ENCODE measurements around the gene CHMP2A. TPM values are rescaled to one million over a fixed set of nuclear protein-coding genes. Genes with fewer than 3 reads are reported as not detected.

The CHMP2A gene
- total RNA-seq, 1 donor from 2014 or later = 132 TPM

DNA sequence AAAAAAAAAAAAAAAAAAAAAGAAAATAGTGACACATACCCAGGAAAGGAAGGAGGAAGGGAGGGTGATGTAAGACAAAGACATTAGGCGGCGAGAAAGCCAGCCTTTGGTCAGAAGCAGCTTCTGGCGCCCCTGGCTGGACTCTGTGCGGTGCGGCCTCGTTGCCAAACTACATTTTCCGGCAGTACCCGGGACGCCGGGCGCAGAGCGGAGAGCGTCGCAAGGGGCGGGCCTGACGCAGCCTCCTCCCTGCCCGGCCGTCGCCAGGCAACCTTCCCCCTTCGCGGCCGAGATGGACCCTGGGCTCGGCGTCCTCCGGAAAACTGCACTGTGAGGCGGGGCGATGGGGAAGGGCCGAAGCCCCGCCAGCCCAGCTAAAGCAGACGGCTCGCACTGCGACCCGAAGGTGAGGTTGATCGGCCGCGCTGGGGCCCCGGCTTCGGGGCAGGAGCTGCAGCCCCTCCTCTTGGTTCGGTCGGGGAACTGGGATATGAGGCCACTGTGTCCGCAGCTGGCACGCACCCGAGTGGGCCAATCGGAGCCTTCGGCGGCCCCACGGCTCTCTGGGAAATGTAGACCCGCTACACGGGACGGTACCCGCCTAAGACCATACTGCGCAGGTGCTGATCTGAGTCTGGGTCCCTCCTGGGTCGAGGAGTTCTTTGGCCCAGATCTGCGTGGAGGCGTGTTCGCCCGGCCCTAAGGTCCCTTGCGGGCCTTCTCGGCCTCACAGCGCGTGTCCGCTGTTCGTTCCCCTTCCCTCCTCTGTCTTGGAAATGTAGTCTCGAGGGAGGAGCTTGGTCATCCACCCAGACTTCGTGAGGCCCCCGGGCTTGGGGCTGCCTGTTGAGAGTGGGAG is 20.5 kb upstream of the CHMP2A start:
- Mint-ChIP-seq H3K27me3 (ENCODE audit: unreplicated experiment) (no peaks in the 10 kb centered on the region), H3K9me3 (ENCODE audit: unreplicated experiment) (no peaks in the 10 kb centered on the region), H3K36me3 (ENCODE audit: unreplicated experiment) (no peaks in the 10 kb centered on the region), H3K4me1 (ENCODE audit: unreplicated experiment) (peaks cover 28% of the 10 kb centered on the region), H3K4me3 (ENCODE audit: unreplicated experiment) (peak overlapping the region; percentile 99), H3K27ac (ENCODE audit: unreplicated experiment) (peak overlapping the region; percentile 99)
- peak; percentile 97 for DNase-seq (ENCODE audit: extremely low spot score, unreplicated experiment)
- peak; percentile 12 for TF ChIP-seq CTCF (IDR thresholded peaks at IDR 0.05)

DNA sequence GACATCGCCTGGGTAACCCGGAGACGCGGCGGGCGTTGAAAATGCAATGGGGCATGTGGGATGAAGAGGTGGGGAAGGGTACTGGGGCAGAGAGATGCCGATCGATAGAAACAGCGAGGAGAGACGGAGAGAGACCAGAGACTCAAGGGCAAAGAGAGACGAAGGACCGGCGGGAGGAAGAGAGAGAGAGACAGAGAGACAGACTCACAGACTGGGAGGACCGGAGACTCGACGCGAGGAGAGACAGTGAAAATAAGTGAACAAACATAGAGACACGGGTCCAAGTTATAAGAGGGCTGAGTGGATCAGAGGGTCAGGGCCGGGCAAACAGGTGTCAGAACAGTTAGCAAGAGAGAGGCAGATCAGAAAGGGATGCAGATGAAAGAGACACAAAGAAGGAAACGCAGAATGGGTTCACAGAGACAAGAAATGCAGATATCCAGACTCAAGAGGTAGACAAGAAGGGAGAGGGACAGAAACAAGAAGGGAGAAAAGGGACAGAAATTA is 18.8 kb upstream of the CHMP2A start:
- H3K36me3 Mint-ChIP-seq (ENCODE audit: unreplicated experiment) = no peaks in the 10 kb centered on the region
- no peak for TF ChIP-seq CTCF (IDR thresholded peaks at IDR 0.05)
- H3K27me3 Mint-ChIP-seq (ENCODE audit: unreplicated experiment) = no peaks in the 10 kb centered on the region
- peaks cover 28% of the 10 kb centered on the region for H3K4me1 Mint-ChIP-seq (ENCODE audit: unreplicated experiment)
- peak overlapping the region; percentile 99 for H3K4me3 Mint-ChIP-seq (ENCODE audit: unreplicated experiment)
- H3K27ac Mint-ChIP-seq (ENCODE audit: unreplicated experiment) = peak overlapping the region; percentile 99
- DNase-seq (ENCODE audit: extremely low spot score, unreplicated experiment) = no peak
- H3K9me3 Mint-ChIP-seq (ENCODE audit: unreplicated experiment) = no peaks in the 10 kb centered on the region

GRCh38 chr19:58572818-58573657 is 18.1 kb upstream of the CHMP2A start, which contains the start of gene MZF1:
Gene MZF1, minus strand, starts transcription at chr19:58573335. Its CDS starts 1,946 bp downstream, at chr19:58571389.
- Mint-ChIP-seq H3K36me3 (ENCODE audit: unreplicated experiment) (no peaks in the 10 kb centered on the region), H3K4me1 (ENCODE audit: unreplicated experiment) (peaks cover 28% of the 10 kb centered on the region), H3K9me3 (ENCODE audit: unreplicated experiment) (no peaks in the 10 kb centered on the region), H3K27me3 (ENCODE audit: unreplicated experiment) (no peaks in the 10 kb centered on the region), H3K27ac (ENCODE audit: unreplicated experiment) (peak within 1 kb of the TSS; percentile 99), H3K4me3 (ENCODE audit: unreplicated experiment) (peak within 1 kb of the TSS; percentile 99)
- DNase-seq (ENCODE audit: extremely low spot score, unreplicated experiment) = peak; percentile 100
- TF ChIP-seq CTCF (IDR thresholded peaks at IDR 0.05) = peak; percentile 29

DNA sequence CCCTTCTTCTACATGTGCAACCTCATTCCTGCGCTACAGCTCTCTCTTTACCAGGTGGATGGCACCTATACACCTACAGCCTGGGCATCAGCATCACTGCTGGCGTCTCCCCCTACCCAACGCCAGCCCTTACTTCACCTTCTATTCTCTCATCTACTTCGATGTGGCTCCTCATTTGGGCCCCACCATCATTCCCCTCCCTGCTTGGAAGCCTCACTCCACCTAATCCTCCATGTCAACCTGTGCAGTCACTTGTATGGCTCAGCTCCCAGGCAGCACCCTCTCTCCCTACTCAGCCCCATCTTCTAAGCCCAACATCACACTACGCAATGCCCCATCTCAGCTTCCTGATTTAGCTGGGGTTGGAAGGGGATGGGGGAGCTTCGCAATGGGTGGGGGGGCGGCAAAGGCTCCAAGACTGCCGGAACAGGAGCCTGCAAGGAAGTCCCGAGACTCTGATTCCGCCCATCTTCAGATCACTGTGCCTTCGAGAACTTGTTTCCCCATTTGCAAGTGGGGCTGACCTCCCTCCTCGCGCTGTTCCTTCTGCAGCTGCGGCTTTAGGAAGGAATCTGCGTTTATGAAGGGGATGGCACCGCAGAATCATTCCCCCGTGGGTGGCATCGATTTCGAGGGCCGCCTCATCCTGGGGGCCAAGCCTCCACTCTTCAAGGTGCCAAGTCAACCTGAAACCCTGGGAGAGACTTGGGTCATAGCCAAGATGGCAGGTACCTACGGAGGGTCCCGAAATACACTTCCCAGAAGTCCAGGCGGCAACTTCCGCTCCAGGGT is 17.3 kb upstream of the CHMP2A start:
- H3K27ac Mint-ChIP-seq (ENCODE audit: unreplicated experiment) = peak overlapping the region; percentile 99
- no peaks in the 10 kb centered on the region for H3K9me3 Mint-ChIP-seq (ENCODE audit: unreplicated experiment)
- H3K36me3 Mint-ChIP-seq (ENCODE audit: unreplicated experiment) = no peaks in the 10 kb centered on the region
- no peak for DNase-seq (ENCODE audit: extremely low spot score, unreplicated experiment)
- no peak for TF ChIP-seq CTCF (IDR thresholded peaks at IDR 0.05)
- peaks cover 28% of the 10 kb centered on the region for H3K4me1 Mint-ChIP-seq (ENCODE audit: unreplicated experiment)
- H3K27me3 Mint-ChIP-seq (ENCODE audit: unreplicated experiment) = no peaks in the 10 kb centered on the region
- H3K4me3 Mint-ChIP-seq (ENCODE audit: unreplicated experiment) = peak overlapping the region; percentile 99

Measured in osteocyte (in vitro differentiated cells).